GM12891 (cell line): Measurements from ENCODE around the gene MLH1.

Experiments used
- PAX5 ChIP-seq: IDR thresholded peaks from 2 replicates; pipeline ENCODE4 v1.6.1; 2011; ENCODE audit warnings: low read length, moderate library complexity, mild to moderate bottlenecking; ENCODE audit not compliant: insufficient read depth, severe bottlenecking
- POLR2A ChIP-seq: IDR thresholded peaks from 2 replicates; pipeline ENCODE4 v1.6.1; 2011; ENCODE audit warnings: low read depth, low read length, control low read depth
- POLR2AphosphoS5 ChIP-seq: IDR thresholded peaks from 2 replicates; pipeline ENCODE4 v1.6.1; 2011; ENCODE audit warnings: low read depth, low read length, control low read depth
- SPI1 ChIP-seq: IDR thresholded peaks from 2 replicates; pipeline ENCODE4 v1.6.1; 2011; ENCODE audit warnings: low read depth, low read length, control low read depth
- TAF1 ChIP-seq: IDR thresholded peaks from 2 replicates; pipeline ENCODE4 v1.6.1; 2011; ENCODE audit warnings: low read depth, low read length, control low read depth

- TF ChIP-seq POLR2A = no peak
- no peak for TF ChIP-seq TAF1
- no peak for TF ChIP-seq POLR2AphosphoS5
- no peak for TF ChIP-seq SPI1
- no peak for TF ChIP-seq PAX5
Measured at GRCh38 chr3:37067577-37067976, 74.3 kb downstream of the MLH1 start.
